AG09319 (cell line): Measurements from ENCODE around the gene SNAP47.

Experiments used
- DNase-seq: peaks from one replicate; pipeline ENCODE4 v3.0.0-alpha.2; 2010; ENCODE audit warnings: low read depth; ENCODE audit errors: extremely low read depth
- CTCF ChIP-seq: IDR thresholded peaks from 2 replicates; pipeline ENCODE4 v1.5.1; 2011; ENCODE audit warnings: low read depth, mild to moderate bottlenecking, inconsistent platforms, low read length, moderate library complexity

The SNAP47 gene

GRCh38 chr1:227733309-227733705 lies 1.9 kb upstream of the SNAP47 start:
- no peak for DNase-seq
- no peak for TF ChIP-seq CTCF

DNA sequence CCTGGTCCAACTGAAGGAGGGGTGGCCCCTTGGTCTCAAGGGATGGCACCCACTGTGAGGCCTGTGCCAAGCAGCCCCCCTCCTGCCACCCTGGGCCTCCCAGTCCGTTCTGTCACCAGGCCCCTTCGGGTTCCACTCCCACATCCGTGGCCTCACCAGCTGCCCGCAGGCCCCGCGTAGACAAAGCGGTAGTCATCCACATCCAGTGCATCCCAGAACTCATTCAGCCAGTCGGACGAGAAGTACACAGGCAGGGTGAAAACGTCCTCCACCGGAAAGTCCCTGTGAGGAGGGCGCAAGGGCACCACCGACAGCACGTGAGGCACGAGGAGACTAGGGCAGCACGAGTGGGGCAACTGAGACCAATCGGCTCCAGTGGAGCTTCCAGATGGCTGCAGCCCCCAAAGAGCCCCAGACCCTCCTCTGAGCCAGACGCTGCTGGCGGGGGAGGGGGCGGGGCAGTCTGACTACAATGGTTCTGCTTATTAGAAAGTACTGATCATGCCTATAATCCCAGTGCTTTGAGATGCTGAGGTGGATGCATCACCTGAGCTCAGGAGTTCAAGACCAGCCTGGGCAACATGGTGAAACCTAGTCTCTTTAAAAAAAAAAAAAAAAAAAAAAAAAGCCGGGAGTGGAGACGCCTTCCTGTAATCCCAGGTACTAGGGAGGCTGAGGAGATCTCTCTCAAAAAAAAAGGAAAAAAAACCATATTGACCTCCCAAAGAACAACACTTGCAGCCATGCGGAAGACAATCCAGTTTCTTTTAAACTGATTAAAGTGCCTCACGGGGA lies 1.3 kb upstream of the SNAP47 start:
- TF ChIP-seq CTCF, result no peak
- no peak for DNase-seq

- TF ChIP-seq CTCF, result no peak
- no peak for DNase-seq
Observed at GRCh38 chr1:227734546-227734855, 734 bp upstream of the SNAP47 start.

- no peak for TF ChIP-seq CTCF
- DNase-seq, result no peak
Observed at GRCh38 chr1:227735539-227736285, 477 bp downstream of the SNAP47 start.

DNA sequence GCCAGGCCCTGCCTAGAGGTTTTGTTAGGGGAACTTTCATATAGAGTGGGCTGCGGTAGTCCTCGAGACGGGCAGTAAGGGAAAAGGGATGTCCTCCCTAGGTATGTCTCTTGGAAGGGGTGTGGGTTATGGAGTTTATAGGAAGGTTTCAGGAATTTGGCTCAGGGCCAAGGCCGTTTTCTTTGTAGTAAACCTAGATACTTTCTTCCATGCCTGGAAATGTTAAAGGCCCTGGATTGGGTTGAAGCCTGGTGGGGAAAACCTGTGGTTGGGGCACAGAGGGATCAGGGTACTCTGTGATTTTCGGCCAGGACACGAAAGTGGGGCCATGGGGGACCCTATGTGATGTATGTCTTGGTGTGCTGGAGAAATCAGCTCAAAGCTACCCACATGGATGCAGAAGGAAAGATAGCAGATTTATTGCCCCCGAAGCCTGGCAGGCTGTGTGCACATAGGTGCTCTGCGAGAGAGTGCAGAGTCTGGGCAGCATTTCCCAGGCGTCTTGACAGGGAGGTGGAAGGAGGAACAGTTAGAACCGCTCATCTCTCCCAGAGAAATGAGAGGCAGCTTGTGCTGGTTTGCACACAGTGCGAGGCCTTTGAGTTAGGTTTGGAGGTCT lies 1.7 kb downstream of the SNAP47 start:
- TF ChIP-seq CTCF, result no peak
- no peak for DNase-seq

- TF ChIP-seq CTCF, result no peak
- DNase-seq, result no peak
Observed at GRCh38 chr1:227738820-227739219, 3.6 kb downstream of the SNAP47 start.

- no peak for TF ChIP-seq CTCF
- DNase-seq, result no peak
Observed at GRCh38 chr1:227739636-227740035, 4.4 kb downstream of the SNAP47 start.
